ENCODE data around the gene SMURF1.

SMURF1 gene

DNA sequence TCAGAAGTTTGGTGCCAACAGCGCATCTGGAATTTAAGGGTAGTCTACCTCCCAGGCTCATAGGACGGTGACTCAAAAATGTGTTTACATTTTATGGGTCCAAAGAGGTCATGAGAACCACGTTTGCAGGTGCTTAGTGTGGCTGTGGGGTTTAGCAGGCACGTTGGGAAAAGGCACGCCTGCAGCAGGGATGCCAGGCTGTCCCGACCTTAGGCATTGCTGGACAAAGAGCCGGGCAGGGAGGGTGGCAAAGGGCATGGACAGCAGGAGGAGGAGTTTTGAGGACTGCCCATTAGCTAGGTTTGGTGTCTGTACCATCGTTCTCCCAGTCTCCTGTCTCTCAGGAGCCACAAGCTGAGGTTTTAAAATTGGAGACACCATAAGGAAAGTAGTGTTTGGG is 161.2 kb downstream of the SMURF1 start:
- no peak for DNase-seq (ENCODE audit: extremely low read depth, low read depth)
- TF ChIP-seq, protein P1, sequence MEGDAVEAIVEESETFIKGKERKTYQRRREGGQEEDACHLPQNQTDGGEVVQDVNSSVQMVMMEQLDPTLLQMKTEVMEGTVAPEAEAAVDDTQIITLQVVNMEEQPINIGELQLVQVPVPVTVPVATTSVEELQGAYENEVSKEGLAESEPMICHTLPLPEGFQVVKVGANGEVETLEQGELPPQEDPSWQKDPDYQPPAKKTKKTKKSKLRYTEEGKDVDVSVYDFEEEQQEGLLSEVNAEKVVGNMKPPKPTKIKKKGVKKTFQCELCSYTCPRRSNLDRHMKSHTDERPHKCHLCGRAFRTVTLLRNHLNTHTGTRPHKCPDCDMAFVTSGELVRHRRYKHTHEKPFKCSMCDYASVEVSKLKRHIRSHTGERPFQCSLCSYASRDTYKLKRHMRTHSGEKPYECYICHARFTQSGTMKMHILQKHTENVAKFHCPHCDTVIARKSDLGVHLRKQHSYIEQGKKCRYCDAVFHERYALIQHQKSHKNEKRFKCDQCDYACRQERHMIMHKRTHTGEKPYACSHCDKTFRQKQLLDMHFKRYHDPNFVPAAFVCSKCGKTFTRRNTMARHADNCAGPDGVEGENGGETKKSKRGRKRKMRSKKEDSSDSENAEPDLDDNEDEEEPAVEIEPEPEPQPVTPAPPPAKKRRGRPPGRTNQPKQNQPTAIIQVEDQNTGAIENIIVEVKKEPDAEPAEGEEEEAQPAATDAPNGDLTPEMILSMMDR (IDR thresholded peaks at IDR 0.05; ENCODE audit: low read depth, low read length), result no peak

DNA sequence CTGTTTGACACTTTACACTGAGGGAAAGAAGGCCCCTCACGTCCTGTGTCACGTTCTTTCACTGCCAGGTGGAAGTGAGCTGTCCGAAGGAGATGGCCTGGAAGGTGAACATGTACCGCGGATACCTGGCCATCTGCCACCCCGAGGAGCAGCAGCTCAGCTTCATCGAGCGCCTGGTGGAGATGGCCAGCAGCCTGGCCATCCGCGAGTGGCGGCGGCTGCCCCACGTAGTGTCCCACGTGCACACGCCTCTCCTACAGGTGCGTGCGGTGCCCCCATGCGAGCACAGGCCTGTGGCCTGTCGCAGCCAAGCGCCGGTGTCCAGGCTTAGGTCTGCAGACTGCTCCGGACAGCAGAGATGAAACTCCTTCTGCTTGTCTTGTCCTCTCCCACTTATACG is 162.2 kb downstream of the SMURF1 start:
- DNase-seq (ENCODE audit: extremely low read depth, low read depth), result no peak
- TF ChIP-seq, protein P1 (IDR thresholded peaks at IDR 0.05; ENCODE audit: low read depth, low read length), result no peak

DNA sequence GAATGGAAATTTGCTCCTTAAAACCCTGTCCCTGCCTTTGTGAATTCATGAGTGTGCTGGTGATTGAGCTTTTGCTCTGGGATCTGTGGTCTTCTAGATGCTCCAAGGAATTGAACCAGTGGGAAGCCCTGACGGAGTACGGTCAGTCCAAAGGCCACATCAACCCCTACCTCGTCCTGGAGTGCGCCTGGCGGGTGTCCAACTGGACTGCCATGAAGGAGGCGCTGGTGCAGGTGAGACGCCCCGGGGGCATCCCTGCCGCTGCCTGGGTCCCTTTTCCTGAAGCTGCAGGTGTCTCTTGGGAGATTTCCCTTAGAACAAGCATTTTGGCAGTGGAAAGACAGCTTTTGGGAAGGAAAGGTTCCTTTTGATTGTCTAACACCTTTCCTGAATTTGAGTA is 165.2 kb downstream of the SMURF1 start:
- no peak for DNase-seq (ENCODE audit: extremely low read depth, low read depth)
- TF ChIP-seq, protein P1 (IDR thresholded peaks at IDR 0.05; ENCODE audit: low read depth, low read length), result no peak
